Measurements from ENCODE around the gene MPZL1.
"Not testable (repeated sequence)": the region's sequence is repeated elsewhere in the genome, so short reads cannot be mapped to it uniquely, and the experiment has no call there.

The MPZL1 gene

DNA sequence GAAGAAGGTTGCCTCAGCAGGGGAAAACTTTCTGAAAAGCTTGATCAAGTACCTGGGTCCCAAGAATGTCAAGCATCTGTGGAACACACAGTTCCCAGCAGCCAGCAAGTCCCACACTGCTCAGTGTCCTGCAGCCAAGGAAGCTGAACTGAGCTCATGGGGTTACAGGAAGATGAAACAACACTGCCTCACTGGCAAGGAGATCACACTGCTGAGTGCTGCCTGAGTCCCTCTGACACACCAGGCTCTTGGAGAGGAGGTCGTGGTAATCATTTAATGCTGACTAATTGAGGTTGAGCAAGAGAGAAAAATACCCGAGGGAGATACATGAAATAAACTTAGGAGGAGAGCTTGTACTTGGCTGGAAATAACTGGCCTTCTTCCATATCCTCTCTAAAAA lies 75.2 kb downstream of the MPZL1 start:
- peaks cover 20% of the 10 kb centered on the region for H3K4me1 ChIP-seq (ENCODE audit: control insufficient read depth, insufficient read depth, low read length)
- peak overlapping the region; percentile 0; the same call in 1 of the 2 replicates for H3K27ac ChIP-seq (ENCODE audit: low read depth, low read length)
- H3K27me3 ChIP-seq (ENCODE audit: control insufficient read depth, insufficient read depth, low read length): no peaks in the 10 kb centered on the region
- peaks cover 11% of the 10 kb centered on the region; the same call in 1 of the 2 replicates for H3K36me3 ChIP-seq (ENCODE audit: control insufficient read depth, insufficient read depth, low read length)
- H3K9me3 ChIP-seq (ENCODE audit: control insufficient read depth, insufficient read depth, low read depth, low read length): no peaks in the 10 kb centered on the region; the same call in 1 of the 2 replicates
- no peak overlapping the region for H3K4me3 ChIP-seq (ENCODE audit: low read depth, low read length)
- peak overlapping the region; percentile 1 for H3K9ac ChIP-seq (ENCODE audit: low read length)

DNA sequence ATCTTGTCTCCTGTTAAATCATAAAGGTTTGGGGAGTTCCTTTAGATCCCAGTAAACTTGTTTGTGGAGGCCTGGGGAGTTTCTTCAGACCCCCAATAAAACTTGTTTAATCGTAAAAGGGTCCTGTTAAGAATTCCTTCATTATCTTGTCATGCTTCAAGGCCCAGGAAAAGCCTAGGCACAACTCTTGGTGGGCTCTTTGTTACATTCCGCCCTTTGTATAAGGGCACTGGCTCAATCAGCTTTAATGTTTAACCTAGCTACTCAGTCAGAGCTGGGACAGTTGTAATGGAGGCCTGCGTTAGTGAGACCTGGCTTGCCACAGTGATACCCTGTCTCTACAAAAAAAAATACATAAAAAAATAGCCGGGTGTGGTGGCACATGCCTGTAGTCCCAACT lies 77.2 kb downstream of the MPZL1 start:
- Histone ChIP-seq H3K9ac (ENCODE audit: low read length) (no peak overlapping the region), H3K9me3 (ENCODE audit: control insufficient read depth, insufficient read depth, low read depth, low read length) (peaks cover 7% of the 10 kb centered on the region; the same call in 1 of the 2 replicates), H3K4me1 (ENCODE audit: control insufficient read depth, insufficient read depth, low read length) (peaks cover 20% of the 10 kb centered on the region), H3K4me3 (ENCODE audit: low read depth, low read length) (no peak overlapping the region), H3K36me3 (ENCODE audit: control insufficient read depth, insufficient read depth, low read length) (peaks cover 4% of the 10 kb centered on the region; the same call in 1 of the 2 replicates), H3K27me3 (ENCODE audit: control insufficient read depth, insufficient read depth, low read length) (no peaks in the 10 kb centered on the region), H3K27ac (ENCODE audit: low read depth, low read length) (no peak overlapping the region)

DNA sequence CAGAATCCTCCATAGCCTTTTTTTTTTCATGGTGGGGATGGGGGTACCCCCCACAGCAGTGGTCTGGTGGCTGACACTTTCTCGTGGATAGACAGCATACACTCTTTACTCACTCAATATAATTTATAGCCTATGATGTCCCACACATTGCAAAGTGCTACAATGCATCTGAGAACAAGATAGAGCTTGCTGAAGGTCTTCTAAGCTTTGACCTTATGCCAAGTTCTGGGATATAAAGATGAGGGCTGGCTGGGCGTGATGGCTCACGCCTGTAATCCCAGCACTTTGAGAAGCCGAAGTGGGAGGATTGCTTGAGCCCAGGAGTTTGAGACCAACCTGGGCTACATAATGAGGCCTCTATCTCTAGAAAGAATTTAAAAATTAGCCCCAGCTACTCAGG lies 78.0 kb downstream of the MPZL1 start:
- Histone ChIP-seq H3K27me3 (ENCODE audit: control insufficient read depth, insufficient read depth, low read length) (no peaks in the 10 kb centered on the region), H3K4me3 (ENCODE audit: low read depth, low read length) (no peak overlapping the region), H3K27ac (ENCODE audit: low read depth, low read length) (no peak overlapping the region), H3K9me3 (ENCODE audit: control insufficient read depth, insufficient read depth, low read depth, low read length) (peaks cover 13% of the 10 kb centered on the region; the same call in 1 of the 2 replicates), H3K9ac (ENCODE audit: low read length) (no peak overlapping the region), H3K4me1 (ENCODE audit: control insufficient read depth, insufficient read depth, low read length) (peaks cover 20% of the 10 kb centered on the region), H3K36me3 (ENCODE audit: control insufficient read depth, insufficient read depth, low read length) (peaks cover 4% of the 10 kb centered on the region; the same call in 1 of the 2 replicates)

- no peak overlapping the region for H3K4me3 ChIP-seq (ENCODE audit: low read depth, low read length)
- peaks cover 18% of the 10 kb centered on the region; the same call in 1 of the 2 replicates for H3K9me3 ChIP-seq (ENCODE audit: control insufficient read depth, insufficient read depth, low read depth, low read length)
- H3K9ac ChIP-seq (ENCODE audit: low read length): no peak overlapping the region
- H3K4me1 ChIP-seq (ENCODE audit: control insufficient read depth, insufficient read depth, low read length): peaks cover 20% of the 10 kb centered on the region
- H3K27me3 ChIP-seq (ENCODE audit: control insufficient read depth, insufficient read depth, low read length): no peaks in the 10 kb centered on the region
- peaks cover 4% of the 10 kb centered on the region; the same call in 1 of the 2 replicates for H3K36me3 ChIP-seq (ENCODE audit: control insufficient read depth, insufficient read depth, low read length)
- H3K27ac ChIP-seq (ENCODE audit: low read depth, low read length): no peak overlapping the region
Measured at GRCh38 chr1:167800251-167800650, 78.5 kb downstream of the MPZL1 start.

- H3K4me1 ChIP-seq (ENCODE audit: control insufficient read depth, insufficient read depth, low read length): peaks cover 2% of the 10 kb centered on the region; the same call in 1 of the 2 replicates
- no peak overlapping the region for H3K4me3 ChIP-seq (ENCODE audit: low read depth, low read length)
Measured at GRCh38 chr1:167802235-167802634, 80.5 kb downstream of the MPZL1 start.

DNA sequence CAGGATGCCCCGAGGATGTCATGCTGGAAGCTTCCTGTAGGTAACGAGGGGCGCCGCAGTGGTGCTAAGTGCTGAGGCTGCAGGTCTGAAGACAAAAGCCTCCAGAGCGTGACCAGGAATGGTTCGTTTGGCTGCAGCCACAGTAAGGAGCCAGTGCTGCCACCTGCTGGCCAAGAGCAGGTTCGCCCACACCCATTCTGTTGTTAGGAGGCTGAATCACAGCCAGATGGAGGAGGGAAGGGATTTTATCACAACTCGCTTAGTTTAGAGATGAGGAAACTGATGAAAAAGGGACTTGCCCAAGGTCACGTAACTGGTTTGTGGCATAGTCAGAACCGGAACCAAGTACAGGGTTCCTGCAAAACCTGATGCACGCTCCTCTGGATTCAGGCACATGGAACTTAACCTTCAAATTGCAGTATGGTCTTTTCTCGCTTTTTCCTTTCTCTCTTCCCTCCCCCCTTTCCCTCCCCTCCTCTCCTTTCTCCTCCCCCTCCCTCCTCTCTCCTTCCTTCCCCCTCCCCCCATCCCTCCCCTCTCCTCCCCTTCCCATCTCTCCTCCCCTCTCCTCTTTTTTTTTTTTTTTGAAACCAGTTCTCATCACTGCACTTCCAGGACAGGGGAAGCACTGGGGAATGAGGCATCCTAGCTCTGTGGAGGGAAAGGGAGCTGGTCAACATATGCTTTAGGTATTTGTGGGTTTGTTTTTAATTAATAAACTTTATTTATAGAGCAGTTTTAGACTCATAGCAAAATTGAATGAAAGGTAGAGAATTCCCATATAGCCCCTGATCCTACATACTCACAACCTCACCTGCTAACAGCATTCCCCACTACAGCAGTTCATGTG lies 81.8 kb downstream of the MPZL1 start:
- Histone ChIP-seq H3K27ac (ENCODE audit: low read depth, low read length) (no peak overlapping the region), H3K27me3 (ENCODE audit: control insufficient read depth, insufficient read depth, low read length) (no peaks in the 10 kb centered on the region), H3K9ac (ENCODE audit: low read length) (no peak overlapping the region), H3K36me3 (ENCODE audit: control insufficient read depth, insufficient read depth, low read length) (peaks cover 4% of the 10 kb centered on the region; the same call in 1 of the 2 replicates), H3K9me3 (ENCODE audit: control insufficient read depth, insufficient read depth, low read depth, low read length) (peaks cover 34% of the 10 kb centered on the region), H3K4me3 (ENCODE audit: low read depth, low read length) (peak overlapping the region; percentile 34; the same call in 1 of the 2 replicates), H3K4me1 (ENCODE audit: control insufficient read depth, insufficient read depth, low read length) (no peaks in the 10 kb centered on the region; the same call in 1 of the 2 replicates)

More at GRCh38 chr1:167802235-167802634, 80.5 kb downstream of the MPZL1 start:
- Histone ChIP-seq H3K36me3 (ENCODE audit: control insufficient read depth, insufficient read depth, low read length) (peaks cover 4% of the 10 kb centered on the region; the same call in 1 of the 2 replicates), H3K27me3 (ENCODE audit: control insufficient read depth, insufficient read depth, low read length) (no peaks in the 10 kb centered on the region), H3K9me3 (ENCODE audit: control insufficient read depth, insufficient read depth, low read depth, low read length) (peaks cover 25% of the 10 kb centered on the region), H3K9ac (ENCODE audit: low read length) (no peak overlapping the region), H3K27ac (ENCODE audit: low read depth, low read length) (no peak overlapping the region)

DNA sequence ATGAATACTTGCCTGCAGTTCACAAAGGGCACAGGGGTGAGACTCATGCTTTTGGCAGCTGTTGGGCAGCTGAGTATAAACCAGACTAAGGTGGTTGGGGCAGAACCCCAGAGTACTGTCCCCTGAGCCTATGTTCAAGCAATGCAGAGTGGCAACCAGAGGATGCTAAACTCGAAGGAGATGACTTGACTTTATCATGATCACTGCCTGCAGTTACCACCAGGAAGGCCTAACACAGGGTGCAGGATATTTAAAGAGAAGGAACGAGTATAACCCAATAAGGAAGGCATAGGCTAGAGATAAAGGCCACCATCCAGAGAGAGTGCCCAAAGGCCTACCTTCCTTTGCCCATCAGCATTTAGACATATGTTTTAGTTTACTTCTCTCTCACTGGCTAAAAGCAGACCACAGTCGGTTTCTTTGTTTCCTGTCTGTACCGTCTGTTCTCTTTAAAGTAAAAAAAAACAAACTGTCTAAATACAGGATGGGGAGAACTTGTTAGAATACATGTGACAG lies 83.3 kb downstream of the MPZL1 start:
- H3K27me3 ChIP-seq (ENCODE audit: control insufficient read depth, insufficient read depth, low read length): no peaks in the 10 kb centered on the region

GRCh38 chr1:167806235-167806634 lies 84.5 kb downstream of the MPZL1 start:
- H3K9ac ChIP-seq (ENCODE audit: low read length); H3K27me3 ChIP-seq (ENCODE audit: control insufficient read depth, insufficient read depth, low read length); H3K36me3 ChIP-seq (ENCODE audit: control insufficient read depth, insufficient read depth, low read length); H3K27ac ChIP-seq (ENCODE audit: low read depth, low read length); H3K4me3 ChIP-seq (ENCODE audit: low read depth, low read length); H3K4me1 ChIP-seq (ENCODE audit: control insufficient read depth, insufficient read depth, low read length): not testable (repeated sequence)
- peaks cover 34% of the 10 kb centered on the region for H3K9me3 ChIP-seq (ENCODE audit: control insufficient read depth, insufficient read depth, low read depth, low read length)

More for the DNA sequence above, 83.3 kb downstream of the MPZL1 start:
- Histone ChIP-seq H3K4me3 (ENCODE audit: low read depth, low read length) (no peak overlapping the region), H3K9ac (ENCODE audit: low read length) (no peak overlapping the region), H3K9me3 (ENCODE audit: control insufficient read depth, insufficient read depth, low read depth, low read length) (peaks cover 34% of the 10 kb centered on the region), H3K27ac (ENCODE audit: low read depth, low read length) (no peak overlapping the region), H3K36me3 (ENCODE audit: control insufficient read depth, insufficient read depth, low read length) (peaks cover 4% of the 10 kb centered on the region; the same call in 1 of the 2 replicates), H3K4me1 (ENCODE audit: control insufficient read depth, insufficient read depth, low read length) (no peaks in the 10 kb centered on the region)

DNA sequence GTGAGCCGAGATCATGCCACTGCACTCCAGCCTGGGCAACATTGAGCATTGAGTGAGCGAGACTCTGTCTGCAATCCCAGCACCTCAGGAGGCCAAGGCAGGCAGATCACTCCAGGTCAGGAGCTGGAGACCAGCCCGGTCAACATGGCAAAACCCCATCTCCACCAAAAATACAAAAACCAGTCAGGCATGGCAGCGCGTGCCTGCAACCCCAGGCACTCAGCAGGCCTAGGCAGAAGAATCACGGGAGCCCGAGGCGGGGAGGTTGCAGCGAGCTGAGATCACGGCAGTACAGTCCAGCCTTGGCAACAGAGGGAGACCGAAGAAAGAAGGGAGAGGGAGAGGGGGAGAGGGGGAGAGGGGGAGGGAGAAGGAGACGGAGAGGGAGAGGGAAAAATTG lies 84.9 kb downstream of the MPZL1 start:
- not testable (repeated sequence) for H3K27ac ChIP-seq (ENCODE audit: low read depth, low read length)

GRCh38 chr1:167808104-167808503 lies 86.3 kb downstream of the MPZL1 start:
- no peaks in the 10 kb centered on the region for H3K27me3 ChIP-seq (ENCODE audit: control insufficient read depth, insufficient read depth, low read length)
- peaks cover 27% of the 10 kb centered on the region for H3K9me3 ChIP-seq (ENCODE audit: control insufficient read depth, insufficient read depth, low read depth, low read length)
- H3K27ac ChIP-seq (ENCODE audit: low read depth, low read length): no peak overlapping the region
- H3K9ac ChIP-seq (ENCODE audit: low read length): no peak overlapping the region
- H3K36me3 ChIP-seq (ENCODE audit: control insufficient read depth, insufficient read depth, low read length): no peaks in the 10 kb centered on the region
- no peaks in the 10 kb centered on the region for H3K4me1 ChIP-seq (ENCODE audit: control insufficient read depth, insufficient read depth, low read length)
- no peak overlapping the region for H3K4me3 ChIP-seq (ENCODE audit: low read depth, low read length)

More for the DNA sequence above, 84.9 kb downstream of the MPZL1 start:
- peaks cover 34% of the 10 kb centered on the region for H3K9me3 ChIP-seq (ENCODE audit: control insufficient read depth, insufficient read depth, low read depth, low read length)
- H3K4me3 ChIP-seq (ENCODE audit: low read depth, low read length); H3K27me3 ChIP-seq (ENCODE audit: control insufficient read depth, insufficient read depth, low read length); H3K9ac ChIP-seq (ENCODE audit: low read length); H3K4me1 ChIP-seq (ENCODE audit: control insufficient read depth, insufficient read depth, low read length); H3K36me3 ChIP-seq (ENCODE audit: control insufficient read depth, insufficient read depth, low read length): not testable (repeated sequence)

GRCh38 chr1:167808690-167809089 lies 86.9 kb downstream of the MPZL1 start:
- H3K9me3 ChIP-seq (ENCODE audit: control insufficient read depth, insufficient read depth, low read depth, low read length): peaks cover 27% of the 10 kb centered on the region
- H3K27me3 ChIP-seq (ENCODE audit: control insufficient read depth, insufficient read depth, low read length): no peaks in the 10 kb centered on the region
- H3K27ac ChIP-seq (ENCODE audit: low read depth, low read length): no peak overlapping the region
- H3K4me3 ChIP-seq (ENCODE audit: low read depth, low read length): no peak overlapping the region
- no peaks in the 10 kb centered on the region for H3K36me3 ChIP-seq (ENCODE audit: control insufficient read depth, insufficient read depth, low read length)
- no peak overlapping the region for H3K9ac ChIP-seq (ENCODE audit: low read length)
- no peaks in the 10 kb centered on the region for H3K4me1 ChIP-seq (ENCODE audit: control insufficient read depth, insufficient read depth, low read length)

Measured in HUES6 (cell line).